NCI-H524 (cell line): ENCODE results near the gene CNTN1.

ENCODE experiments used
- DNase-seq, 2 experiments: peaks; one replicate each; lab custom pipeline; 2025; lab: John Stamatoyannopoulos, UW

The CNTN1 gene

DNA sequence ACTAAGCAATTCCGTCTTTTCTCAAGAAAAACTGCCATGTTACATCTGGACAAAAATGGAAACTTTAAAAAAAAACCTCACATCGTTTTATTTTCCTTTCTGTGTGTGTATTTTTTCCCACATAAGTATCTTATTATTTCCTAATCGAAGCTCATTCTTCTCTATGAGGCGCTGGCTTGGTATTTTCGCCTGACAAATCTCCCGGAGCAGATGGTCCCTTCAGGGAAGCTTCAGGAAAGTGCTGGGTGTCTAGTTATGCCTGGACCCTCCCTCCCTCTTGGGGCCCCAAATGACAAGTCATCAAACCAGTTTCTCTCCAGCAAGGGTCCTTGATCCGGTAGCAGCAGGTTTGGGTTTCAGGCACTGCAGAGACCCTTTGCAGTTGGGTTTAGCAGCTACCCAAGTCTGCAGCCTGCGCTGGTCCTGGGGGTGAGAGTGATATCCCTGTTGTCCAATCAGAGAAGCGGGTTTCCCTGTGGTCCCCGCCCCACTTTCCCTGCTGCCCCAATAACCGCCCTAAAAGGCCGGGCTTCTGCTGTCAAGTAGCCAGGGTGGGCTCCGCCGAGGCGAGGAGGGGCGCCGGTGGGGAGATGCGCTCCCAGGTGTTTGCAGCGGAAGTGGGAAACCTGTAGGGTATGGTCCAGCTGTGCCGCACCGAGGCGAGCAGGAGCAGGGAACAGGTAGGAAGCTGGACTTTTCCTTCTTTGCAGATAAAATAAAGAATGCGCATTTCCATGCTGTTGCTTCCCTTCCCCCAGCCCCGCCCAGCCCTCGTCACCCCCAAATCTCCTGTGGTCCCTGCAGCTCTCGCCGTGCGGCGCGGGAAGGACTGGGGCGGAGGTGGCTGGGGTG lies at the start of gene CNTN1:
TSS of gene CNTN1 (plus strand) at position 527 of the 852 bp plus-strand sequence.
- peak; percentile 97 to 99 for DNase-seq

DNA sequence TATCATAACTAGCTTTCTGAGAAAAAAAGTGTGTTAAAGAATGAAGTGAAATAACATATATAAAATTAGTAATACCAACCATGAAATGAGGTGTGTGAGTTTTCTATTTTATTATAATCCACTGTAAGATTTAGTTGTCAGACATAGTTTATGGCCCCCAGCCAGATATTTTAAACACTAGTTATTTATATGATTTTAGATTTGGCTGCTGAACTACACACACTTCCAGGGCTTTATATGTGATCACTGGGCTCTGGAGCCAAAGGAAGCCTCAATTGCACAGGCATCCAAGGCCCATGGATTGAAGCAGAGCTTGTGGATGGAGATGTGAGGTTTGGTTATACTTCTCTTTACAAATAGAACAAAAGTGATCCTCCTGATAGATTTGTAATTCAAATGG lies 48.7 kb upstream of the CNTN1 start:
- DNase-seq = no peak

DNA sequence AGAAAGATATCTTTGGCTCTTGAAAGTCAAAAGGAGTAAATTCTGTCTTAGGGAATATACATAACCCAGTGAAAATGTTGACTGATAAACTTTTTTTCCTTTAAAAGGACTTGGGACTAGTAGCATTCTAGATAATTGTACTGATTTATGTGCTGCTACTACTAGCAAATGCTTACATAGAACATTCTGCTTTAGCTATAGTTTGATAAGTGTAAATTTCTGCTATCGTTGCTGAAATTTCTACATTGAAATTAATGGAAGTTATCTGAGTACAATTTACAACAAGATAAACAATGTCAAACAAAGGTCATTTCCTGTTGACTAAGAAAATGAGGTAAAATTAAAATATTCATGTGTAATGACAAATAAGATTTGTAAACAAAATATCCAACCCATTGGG lies 48.3 kb upstream of the CNTN1 start:
- DNase-seq = no peak

DNA sequence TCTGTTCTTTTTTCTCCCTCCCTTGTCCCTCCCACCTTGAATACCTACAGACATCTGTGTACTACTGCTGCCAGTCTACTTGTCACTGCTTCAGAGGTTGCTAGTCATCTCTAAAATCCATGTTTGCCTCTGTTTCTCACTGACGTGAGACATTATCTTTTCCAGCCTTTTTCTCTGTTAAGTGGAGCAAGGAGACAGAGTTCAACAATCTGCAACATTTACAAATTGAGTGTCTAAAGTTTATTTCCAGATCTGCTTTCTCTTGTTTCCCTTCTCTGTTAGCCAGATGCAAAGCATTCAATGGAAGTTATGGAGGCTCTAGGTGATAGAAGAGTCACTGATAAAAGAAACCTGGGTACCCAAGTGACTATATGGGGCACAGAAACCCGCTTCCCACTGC lies 47.5 kb upstream of the CNTN1 start:
- no peak for DNase-seq

DNA sequence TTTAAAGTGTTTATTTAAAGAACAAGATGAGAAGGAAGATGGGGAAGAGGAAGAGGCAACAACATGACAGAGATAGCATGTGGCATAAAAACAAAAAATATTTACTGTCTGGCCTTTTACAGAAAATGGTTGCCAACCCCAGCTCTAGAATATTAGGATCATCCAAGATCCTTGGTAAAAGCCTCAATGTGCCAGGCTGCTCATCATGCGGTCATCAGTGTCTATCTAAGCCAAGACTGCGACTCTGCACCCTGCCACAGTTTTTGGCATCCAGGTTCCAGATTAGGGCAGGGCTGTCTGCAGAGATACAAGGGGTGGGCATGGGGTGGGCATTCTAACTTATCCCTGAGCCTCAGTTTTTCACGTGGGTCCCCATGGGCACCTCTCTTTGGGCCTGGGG lies 46.9 kb upstream of the CNTN1 start:
- DNase-seq = no peak

DNA sequence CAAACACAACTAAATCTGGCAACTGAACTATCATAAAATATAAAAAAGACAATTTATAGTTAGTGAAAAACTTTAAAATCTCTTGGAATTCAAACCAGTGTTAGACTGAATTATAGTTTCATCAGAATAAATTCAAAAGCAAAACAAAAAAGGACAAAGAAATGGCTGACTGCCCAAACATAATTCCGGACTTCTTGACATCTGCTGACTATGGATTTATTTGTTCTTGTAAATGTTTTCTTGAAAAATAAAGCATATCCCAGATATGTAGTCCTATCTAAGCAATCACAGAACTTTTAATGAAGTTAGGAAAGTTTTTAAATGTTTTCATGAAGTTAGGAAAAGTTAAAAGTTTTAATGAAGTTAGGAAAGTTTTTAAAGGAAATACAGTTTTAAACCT lies 45.8 kb upstream of the CNTN1 start:
- no peak for DNase-seq

DNA sequence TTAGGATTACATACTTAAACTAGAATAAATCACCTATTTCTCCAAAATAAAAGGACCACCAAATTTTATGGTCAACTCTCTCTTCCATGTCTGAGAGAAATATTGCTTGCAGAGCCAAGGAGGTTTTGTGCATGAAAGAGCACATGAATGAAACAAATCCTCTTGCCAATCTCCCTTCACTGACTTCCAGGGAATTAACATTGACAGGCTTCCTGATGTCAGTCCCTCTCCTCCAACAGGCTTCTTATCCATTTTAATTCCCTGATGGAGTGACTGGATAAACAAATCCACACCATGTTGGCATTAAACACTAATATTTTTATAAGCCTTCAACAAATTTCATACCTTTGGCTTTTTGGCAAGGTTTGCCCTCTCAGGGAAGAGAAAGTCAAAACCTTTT lies 45.3 kb upstream of the CNTN1 start:
- DNase-seq = peak in 1 of 2 experiments; percentile 42

DNA sequence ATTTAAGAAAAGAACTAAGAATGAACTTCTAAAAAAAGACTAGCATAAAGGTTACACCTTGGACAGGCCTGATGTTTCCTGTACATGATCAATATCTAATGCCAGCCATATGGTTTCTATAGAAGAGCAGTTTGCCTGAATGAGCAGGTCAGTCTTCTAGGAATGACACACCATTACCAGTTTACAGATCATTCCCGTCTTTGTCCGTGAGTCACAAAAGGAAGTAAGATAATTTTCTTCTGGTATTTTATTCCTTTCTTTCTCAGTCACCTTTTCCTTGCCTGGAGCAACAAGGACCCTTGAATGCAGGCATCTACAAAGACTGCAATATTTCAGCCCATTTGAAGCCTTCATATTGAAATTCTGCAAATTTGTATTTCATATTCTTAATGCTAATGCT lies 44.6 kb upstream of the CNTN1 start:
- DNase-seq = no peak

DNA sequence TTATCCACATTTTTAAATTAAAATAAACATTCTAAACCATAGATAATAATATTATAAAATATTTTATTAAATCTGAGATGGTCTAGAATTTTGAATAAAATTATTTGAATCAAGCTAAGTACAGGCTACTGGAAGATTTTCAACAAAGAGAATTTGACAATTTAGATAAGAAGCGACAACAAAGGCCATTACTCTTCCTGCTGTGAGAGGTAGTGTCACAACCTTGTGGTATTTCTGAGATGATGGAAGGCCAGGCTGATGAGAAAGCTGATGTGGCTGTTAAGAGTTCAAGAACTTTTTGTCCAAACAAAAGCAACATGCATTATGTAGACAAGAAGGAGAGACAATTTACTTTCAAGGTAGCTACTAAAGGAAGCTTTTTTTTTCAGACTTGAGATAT lies 43.7 kb upstream of the CNTN1 start:
- no peak for DNase-seq

DNA sequence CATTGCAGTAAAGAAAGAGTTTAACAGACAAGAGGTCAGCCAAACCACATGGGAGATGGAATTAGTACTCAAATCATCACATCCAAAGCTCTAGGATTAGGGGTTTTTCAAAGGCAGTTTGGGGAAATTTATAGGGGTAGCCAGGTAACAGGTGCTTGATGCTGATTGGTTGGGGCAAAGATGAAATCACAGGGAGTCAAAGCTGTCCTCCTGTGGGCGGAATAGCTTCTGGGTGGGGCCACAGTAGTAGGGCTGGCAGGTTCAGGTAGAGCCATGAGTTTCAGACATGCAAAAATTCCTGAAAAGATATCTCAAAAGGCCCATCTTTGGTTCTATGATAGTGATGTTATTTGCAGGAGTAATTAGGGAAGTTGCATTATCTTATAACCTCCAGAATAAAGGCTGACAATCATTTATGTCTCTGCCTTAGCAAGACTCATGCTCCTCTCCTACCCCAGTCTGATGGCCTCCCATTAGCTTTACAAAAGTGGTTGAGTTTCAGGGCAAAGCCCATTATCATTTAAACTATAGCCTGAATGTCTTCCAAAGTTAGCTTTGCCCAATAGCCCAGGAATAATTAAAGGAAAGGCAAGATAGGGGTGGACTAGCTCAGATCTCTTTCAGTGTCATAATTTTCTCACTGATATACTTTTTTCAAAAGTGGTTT lies 42.1 kb upstream of the CNTN1 start:
- no peak for DNase-seq

DNA sequence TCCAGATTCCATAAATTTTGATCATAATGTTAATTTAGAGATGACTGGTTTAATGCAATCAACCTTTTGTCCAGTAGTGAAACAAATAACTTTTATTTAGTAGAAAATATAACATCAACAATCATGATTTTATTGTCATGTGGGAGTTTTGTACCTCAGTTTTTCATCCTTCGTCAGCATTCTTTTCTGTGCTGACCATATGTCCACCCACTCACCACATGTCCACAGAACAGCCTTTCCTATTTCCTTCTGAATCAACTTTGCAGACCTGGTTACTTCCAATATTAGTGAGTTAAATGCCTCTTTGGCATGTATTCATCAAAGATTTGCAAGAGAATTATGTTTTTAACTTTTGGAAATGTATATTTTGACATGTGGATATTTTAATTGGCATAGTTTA lies 36.8 kb upstream of the CNTN1 start:
- DNase-seq = peak in 1 of 2 experiments; percentile 4

DNA sequence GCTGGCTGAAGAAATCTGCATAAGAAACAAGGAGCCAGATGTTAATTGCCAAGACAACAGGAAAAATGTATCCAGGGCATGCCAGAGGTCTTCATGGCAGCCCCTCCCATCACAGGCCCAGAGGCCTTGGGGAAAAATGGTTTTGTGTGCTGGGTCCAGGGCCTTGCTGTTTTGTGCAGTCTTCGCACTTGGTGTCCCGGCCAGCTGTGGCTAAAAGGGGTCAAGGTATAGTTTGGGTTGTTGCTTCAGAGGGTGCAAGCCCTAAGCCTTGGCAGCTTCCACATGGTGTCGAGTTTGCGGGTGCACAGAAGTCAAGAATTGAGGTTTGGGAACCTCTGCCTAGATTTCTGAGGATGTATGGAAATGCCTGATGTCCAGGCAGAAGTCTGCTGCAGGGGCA lies 29.9 kb upstream of the CNTN1 start:
- no peak for DNase-seq

DNA sequence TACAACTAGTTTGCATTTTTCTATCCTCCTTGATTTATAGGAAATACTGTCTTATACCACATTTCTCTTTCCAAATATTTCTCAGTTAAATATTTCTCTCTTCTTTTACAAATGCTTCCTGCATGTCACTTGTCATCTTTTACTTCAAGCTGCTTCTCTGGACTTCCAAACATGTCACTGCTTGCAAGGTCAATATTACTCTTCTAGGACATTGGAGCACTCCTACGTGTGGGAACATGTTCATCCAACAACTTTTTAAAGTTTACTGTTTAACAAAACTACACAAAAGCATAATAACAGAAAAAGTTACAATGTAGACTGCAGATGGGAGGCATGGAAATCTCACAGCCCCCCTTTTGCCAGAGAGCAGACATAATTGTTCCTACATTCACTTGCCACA lies 28.5 kb upstream of the CNTN1 start:
- DNase-seq = no peak

DNA sequence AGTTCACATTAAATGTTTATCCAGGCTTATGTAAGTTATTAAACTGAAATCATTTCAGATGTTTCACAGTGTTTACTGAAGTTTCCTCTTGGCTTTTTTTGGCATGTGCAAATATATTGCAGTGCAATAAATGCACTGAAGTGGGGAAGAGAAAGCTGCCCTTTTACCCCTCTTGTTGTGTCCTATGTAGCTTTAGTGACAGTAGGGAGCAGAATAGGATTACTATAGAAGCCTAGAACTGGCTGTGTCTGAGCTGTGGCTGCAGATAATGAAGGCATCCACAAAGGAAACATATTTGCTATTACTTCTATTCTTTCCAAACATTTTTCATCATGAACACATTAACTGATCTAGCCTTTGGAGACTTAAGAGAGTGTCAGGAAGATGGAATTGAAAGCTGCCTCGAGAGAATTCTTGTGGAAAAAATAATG lies 24.1 kb upstream of the CNTN1 start:
- peak in 1 of 2 experiments; percentile 19 for DNase-seq

DNA sequence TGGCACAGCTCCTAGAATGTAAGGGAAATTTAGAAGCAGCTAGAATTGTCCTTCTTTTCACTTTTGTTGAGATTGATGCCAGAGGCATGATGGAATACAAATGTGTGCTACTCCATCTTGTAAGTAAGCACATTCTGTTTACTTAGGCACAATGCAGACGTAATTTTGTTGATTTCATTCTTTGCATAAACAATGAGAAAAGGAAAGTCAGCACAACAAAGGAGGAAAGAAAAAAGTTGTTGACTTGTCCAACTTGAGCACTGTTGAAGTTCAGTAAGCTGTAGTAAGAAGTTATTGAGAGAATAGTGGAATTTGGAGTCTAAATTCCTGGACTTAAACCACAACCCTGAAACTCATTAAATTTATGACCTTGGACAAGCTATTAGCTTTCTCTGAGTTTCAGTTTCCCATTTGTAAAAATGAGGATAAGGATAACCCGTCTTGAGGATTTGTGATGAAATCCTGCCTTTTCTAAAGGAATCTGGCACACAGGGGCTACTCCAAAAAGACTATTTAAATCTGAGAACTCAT lies 19.4 kb upstream of the CNTN1 start:
- DNase-seq = no peak

DNA sequence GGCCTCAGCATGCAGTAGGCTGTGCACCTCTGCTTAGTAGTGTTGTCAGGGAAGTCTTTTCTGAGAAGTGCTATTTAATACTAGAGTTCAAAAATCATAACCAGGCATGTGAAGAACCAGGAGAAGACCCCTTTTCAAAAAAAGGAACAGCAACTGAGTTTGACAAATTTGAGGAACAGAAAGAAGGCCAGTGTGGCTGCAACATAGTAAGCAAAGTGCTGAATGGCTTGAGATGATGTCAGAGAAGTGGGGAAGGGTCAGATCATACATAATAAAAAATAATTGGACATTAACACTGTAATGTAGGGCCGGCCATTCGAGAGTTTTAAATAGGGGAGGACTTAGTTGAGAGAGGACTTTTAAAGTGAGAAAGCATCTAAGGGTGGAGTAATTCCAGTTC lies 11.1 kb upstream of the CNTN1 start:
- DNase-seq = no peak

DNA sequence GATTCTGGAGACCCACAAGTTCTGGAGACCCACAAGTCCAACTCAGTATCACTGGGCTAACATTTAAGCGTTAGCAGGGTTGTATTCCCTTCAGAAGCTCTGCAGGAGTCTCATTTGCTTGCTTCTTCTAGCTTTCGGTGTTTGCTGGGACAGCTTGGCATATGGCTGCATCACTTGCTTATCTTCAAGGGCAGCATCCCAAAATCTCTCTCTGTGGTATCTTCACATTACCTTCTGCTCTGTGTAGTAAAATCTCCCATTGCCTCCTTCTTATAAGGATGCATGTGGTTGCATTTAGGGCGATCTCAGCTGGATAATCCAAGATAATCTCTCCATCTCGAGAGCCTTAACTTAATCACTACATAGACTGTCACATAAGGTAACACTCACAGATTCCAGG lies 7.3 kb upstream of the CNTN1 start:
- peak; percentile 86 to 95 for DNase-seq

DNA sequence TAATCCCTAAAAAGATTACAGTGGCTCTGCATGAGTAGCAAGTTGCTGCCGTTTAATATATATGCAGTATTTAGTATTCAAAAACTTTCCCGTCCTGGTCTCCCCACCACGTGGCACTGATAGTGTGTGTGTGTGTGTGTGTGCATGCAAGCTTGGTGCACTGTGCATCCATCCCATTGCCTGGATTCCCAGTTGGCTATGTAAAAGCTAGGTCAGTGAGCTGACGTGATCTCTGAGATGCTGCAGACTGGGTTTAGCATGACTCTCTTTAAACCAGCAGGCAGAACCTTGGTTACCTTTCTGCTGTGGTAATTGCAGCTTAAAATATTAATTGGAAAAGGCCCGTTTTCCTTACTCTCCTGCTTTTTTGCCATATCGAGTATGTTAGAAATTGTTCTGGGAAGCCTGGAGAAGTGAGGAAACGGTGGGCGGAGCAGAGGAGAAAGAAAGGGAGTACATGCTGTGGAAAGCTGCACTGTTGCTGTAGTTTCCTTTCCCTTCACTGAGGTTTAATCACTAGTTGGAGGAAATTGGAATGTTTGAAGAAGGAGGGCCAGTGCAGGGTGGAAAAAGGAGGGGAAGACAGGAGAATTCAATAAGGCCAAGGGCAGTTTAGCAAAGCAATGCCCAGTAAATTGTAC lies 4.0 kb upstream of the CNTN1 start:
- no peak for DNase-seq

DNA sequence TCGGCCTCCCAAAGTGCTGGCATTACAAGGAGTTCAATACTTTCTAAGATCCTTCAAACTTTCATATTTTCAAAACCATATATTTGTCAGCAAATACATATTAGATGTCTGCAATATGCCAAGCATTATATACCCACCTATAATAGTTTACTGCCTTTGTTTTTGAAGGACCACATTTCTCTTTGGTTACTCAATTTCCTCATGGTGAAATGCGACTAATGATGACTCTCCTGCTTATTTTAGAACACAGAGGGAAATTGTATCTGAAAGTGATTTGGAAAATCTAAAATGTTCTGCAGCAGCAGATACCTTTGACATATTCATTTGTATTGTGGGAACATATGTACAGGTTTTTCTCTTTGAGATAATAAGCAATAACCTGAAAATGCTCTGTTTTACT lies 2.7 kb upstream of the CNTN1 start:
- no peak for DNase-seq

DNA sequence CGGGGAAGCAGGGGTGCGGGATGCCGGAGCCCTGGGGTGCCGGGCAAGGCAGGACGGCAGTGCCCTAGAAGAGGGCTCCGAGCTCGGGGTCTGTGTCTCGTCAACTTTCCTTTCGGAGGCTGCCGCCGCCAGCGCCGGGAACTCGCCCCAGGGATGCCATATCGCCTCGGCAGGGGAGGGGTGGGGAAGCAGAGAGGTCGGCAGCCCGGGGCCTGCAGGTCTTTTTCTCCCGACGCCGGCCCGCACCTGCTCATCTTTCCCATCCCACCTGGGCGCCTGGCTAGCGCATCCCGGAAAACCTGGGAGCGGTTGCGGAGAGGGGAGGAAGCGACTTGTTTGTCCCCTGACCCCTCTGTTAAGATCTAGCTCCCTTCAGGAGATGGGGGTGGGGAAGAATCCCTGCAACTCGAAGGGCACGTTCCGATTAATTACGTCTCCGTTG lies 547 bp downstream of the CNTN1 start:
- peak; percentile 25 to 50 for DNase-seq

DNA sequence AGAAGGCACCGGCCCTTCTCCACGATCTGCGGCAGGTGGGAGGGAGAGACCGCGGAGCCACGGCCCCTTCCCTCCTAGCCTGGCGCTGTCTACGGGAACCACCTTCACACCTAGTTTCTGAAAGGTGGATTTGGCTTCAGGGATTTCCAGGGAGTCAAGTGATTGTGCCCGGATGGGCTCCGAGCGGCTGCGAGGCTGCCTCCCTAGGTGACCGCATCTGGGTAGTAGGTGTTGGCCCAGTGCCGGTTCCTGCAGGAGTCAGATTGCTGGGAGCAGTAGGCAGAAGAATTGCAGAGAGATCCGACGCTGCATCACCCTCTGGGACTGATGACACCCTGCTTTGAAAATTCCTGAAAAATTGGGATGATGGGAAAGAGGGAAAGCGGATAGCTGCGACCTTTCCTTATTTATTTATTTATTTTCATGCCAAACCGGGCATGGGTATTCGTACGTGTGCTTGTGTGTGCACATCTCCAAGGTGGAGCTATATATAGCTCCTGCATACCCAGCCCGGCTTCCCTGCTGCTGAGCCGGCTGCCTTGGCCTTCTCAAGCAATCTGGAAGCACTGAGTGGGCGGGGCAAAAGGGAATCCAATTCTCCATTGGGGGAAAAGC lies 1.1 kb downstream of the CNTN1 start:
- DNase-seq = peak; percentile 81

DNA sequence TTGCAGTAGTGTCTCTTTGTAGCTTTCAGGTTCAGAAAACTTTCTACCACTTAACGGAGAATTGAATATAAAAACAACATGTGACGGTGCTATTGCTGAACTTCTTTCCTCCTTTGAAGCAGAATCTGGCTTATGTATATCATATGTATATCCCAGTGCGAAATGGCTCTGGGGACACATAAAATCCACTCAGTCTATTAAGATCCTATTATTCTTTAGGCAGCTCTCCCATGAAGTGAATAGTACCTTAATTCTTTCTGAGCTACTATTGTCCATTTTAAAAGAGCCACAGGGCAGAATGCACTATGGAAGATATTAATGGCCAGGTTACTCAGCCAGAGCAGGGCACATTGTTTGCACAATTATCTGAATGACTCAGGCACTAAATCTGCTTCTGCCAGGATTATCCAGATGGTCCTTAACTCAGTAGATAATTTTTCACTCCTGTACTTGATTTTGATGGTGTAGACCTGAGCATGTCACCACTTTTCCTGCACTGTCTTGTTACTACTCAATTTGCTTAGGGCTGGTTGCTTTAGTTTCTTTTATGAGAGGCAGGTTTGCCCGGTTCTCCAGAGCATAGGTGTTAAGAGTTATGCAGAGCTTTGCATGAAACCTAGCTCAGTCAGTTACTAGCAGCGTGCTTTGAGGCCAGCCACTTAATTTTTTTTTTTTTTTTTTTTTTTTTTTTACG lies 5.5 kb downstream of the CNTN1 start:
- DNase-seq = peak; percentile 89 to 94
